Inferior parietal cortex (tissue), 1 donor: ENCODE results near the gene S100A9.
"Not testable (repeated sequence)": the region's sequence is repeated elsewhere in the genome, so short reads cannot be mapped to it uniquely, and the experiment has no call there.

Experiments
- DNase-seq: peaks from one replicate; pipeline ENCODE4 v3.0.0-alpha.2; 2016; ENCODE audit errors: extremely low spot score

The S100A9 gene

DNA sequence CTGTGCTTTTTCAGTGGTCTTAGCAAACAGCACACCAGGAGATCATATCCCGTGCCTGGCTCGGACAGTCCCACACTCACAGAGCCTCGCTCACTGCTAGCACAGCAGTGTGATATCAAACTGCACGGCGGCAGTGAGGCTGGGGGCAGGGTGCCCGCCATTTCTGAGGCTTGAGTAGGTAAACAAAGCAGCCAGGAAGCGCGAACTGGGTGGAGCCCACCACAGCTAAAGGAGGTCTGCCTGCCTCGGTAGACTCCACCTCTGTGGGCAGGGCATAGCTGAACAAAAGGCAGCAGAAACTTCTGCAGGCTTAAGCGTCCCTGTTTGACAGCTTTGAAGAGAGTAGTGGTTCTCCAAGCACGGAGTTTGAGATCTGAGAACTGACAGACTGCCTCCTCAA lies 49.6 kb downstream of the S100A9 start:
- not testable (repeated sequence) for DNase-seq
